ENCODE results near the gene CCL19.

GRCh38 chr9:34712140-34712539 is 21.1 kb upstream of the CCL19 start:
- TF ChIP-seq NANOG (IDR thresholded peaks at IDR 0.05; ENCODE audit: borderline replicate concordance) (no peak), CTCF (conservative IDR thresholded peaks at IDR 0.05; ENCODE audit: low read depth in 2 of 2) (no peak), EZH2phosphoT487 (IDR thresholded peaks at IDR 0.05; ENCODE audit: unreplicated experiment) (no peak), ZNF331 (CRISPR knock-in tag; IDR thresholded peaks at IDR 0.05; ENCODE audit: low read depth) (no peak), POLR2AphosphoS5 (IDR thresholded peaks at IDR 0.05; ENCODE audit: low read depth) (no peak), EZH2 (IDR thresholded peaks at IDR 0.05; ENCODE audit: low read depth, unreplicated experiment) (no peak)

Measured in GM23338 (cell line).